Breast epithelium (tissue), 3 donors: ENCODE measurements around the gene TRIM38.

Source experiments
- POLR2A ChIP-seq: fragments of 450-650 bp; IDR thresholded peaks from one replicate; pipeline ENCODE4 v1.6.1; 2016; ENCODE audit warnings: antibody characterized with exemption, mild to moderate bottlenecking, moderate library complexity
- TF ChIP-seq, protein P1 (sequence below), 3 donors: fragments of 450-650 bp; IDR thresholded peaks; one replicate each; pipeline ENCODE4 v1.5.1; 2016 to 2017; ENCODE audit warnings: antibody characterized with exemption in 3 of 3, mild to moderate bottlenecking in 3 of 3, moderate library complexity in 3 of 3

DNA sequence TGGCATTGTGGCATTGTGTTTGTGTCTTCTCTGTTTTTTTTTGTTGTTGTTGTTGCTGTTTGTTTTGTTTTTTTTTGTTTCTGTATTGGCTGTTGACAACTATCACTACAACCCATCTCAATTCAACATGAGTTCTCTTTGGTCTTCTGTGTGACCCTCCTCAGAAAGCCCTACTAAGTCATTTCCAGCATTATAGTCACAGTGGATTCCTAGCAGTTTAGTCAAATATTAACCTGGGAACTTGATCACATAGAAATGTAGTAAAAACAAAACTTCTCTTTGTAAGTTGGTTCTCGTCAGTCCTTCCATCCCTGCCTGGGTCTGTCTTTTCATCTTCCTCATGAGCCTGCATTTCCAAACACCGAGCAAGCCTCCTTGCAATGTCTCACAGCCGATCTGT, 48.9 kb upstream of the TRIM38 start:
- TF ChIP-seq POLR2A = no peak
- TF ChIP-seq, protein P1, sequence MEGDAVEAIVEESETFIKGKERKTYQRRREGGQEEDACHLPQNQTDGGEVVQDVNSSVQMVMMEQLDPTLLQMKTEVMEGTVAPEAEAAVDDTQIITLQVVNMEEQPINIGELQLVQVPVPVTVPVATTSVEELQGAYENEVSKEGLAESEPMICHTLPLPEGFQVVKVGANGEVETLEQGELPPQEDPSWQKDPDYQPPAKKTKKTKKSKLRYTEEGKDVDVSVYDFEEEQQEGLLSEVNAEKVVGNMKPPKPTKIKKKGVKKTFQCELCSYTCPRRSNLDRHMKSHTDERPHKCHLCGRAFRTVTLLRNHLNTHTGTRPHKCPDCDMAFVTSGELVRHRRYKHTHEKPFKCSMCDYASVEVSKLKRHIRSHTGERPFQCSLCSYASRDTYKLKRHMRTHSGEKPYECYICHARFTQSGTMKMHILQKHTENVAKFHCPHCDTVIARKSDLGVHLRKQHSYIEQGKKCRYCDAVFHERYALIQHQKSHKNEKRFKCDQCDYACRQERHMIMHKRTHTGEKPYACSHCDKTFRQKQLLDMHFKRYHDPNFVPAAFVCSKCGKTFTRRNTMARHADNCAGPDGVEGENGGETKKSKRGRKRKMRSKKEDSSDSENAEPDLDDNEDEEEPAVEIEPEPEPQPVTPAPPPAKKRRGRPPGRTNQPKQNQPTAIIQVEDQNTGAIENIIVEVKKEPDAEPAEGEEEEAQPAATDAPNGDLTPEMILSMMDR (IDR thresholded peaks at IDR 0.05) = no peak
